CD14-positive monocyte (primary cell): ENCODE measurements around the gene UBXN6. TPM values are rescaled to one million over a fixed set of nuclear protein-coding genes. Genes with fewer than 3 reads are reported as not detected.

Experiments used
- DNase-seq, 3 donors: peaks; one replicate each; pipeline ENCODE4 v3.0.0-alpha.2; 2011 to 2022
- H2AFZ ChIP-seq: 2 replicates; pipeline ENCODE4 v1.6.0; 2012; ENCODE audit warnings: mild to moderate bottlenecking, low read depth, low read length, inconsistent platforms; ENCODE audit not compliant: insufficient read depth, poor library complexity, severe bottlenecking
- H3K27ac ChIP-seq, 2 donors: 1 replicate in 1 of 2; 2 replicates in 1 of 2; pipeline ENCODE4 v1.5.1; 2012 to 2013; ENCODE audit warnings: low read length in 2 of 2, control low read depth in 1 of 2, inconsistent platforms in 1 of 2, low read depth in 1 of 2, mild to moderate bottlenecking in 1 of 2
- H3K27me3 ChIP-seq, 2 donors: one replicate each; pipeline versions ENCODE4 v1.6.0 to v1.6.1; 2011 to 2013; ENCODE audit warnings: low read length in 2 of 2; ENCODE audit not compliant: control insufficient read depth in 2 of 2, insufficient read depth in 2 of 2
- H3K36me3 ChIP-seq, 2 donors: replicated peaks in 1 of 2; 1 replicate in 1 of 2; 2 replicates in 1 of 2; pipeline versions ENCODE4 v1.5.1 to v1.6.1; 2012 to 2013; ENCODE audit warnings: low read length in 2 of 2, control low read depth in 1 of 2, inconsistent platforms in 1 of 2, mild to moderate bottlenecking in 1 of 2; ENCODE audit not compliant: insufficient read depth in 2 of 2, control insufficient read depth in 1 of 2
- H3K4me1 ChIP-seq, 2 donors: 1 replicate in 1 of 2; 2 replicates in 1 of 2; pipeline versions ENCODE4 v1.5.1 to v1.6.1; 2012 to 2013; ENCODE audit warnings: low read length in 2 of 2, control low read depth in 1 of 2, inconsistent platforms in 1 of 2, mild to moderate bottlenecking in 1 of 2, moderate library complexity in 1 of 2; ENCODE audit not compliant: insufficient read depth in 2 of 2, control insufficient read depth in 1 of 2
- H3K4me2 ChIP-seq: replicated peaks from 2 replicates; pipeline ENCODE3; 2012; ENCODE audit warnings: low read length, moderate library complexity, mild to moderate bottlenecking; ENCODE audit not compliant: poor library complexity, severe bottlenecking; ENCODE audit errors: extremely low read depth
- H3K4me3 ChIP-seq, 3 experiments: fragments of 200-600 bp in 1 of 3; sonication (generic) in 1 of 3; replicated peaks in 1 of 3; 1 replicate in 2 of 3; 2 replicates in 1 of 3; pipeline ENCODE4 v1.5.1; 2011 to 2013; ENCODE audit warnings: low read length in 3 of 3, mild to moderate bottlenecking in 3 of 3, control low read depth in 2 of 3, low read depth in 2 of 3, inconsistent platforms in 1 of 3, moderate library complexity in 1 of 3
- H3K79me2 ChIP-seq: 2 replicates; pipeline ENCODE4 v1.6.0; 2012; ENCODE audit warnings: mild to moderate bottlenecking, control low read depth, inconsistent platforms, low read length, moderate library complexity; ENCODE audit not compliant: insufficient read depth
- H3K9ac ChIP-seq: 2 replicates; pipeline ENCODE4 v1.6.0; 2017; ENCODE audit warnings: low read length, mild to moderate bottlenecking; ENCODE audit not compliant: insufficient read depth, poor library complexity, severe bottlenecking
- H3K9me3 ChIP-seq, 2 donors: replicated peaks in 1 of 2; 1 replicate in 1 of 2; 2 replicates in 1 of 2; pipeline versions ENCODE4 v1.5.1 to v1.6.1; 2012 to 2013; ENCODE audit warnings: low read length in 2 of 2, control low read depth in 1 of 2; ENCODE audit not compliant: control insufficient read depth in 1 of 2, insufficient read depth in 1 of 2
- H4K20me1 ChIP-seq: 2 replicates; pipeline ENCODE4 v1.6.0; 2012; ENCODE audit warnings: mild to moderate bottlenecking, low read length, control low read depth, moderate library complexity; ENCODE audit not compliant: insufficient read depth
- H3K27ac Mint-ChIP-seq, 7 donors: one replicate each; pipeline ENCODE4 v1.8.0; 2020; ENCODE audit warnings: mild to moderate bottlenecking in 7 of 7, mixed read lengths in 7 of 7, moderate library complexity in 6 of 7, inconsistent platforms in 2 of 7
- H3K27me3 Mint-ChIP-seq, 3 donors: one replicate each; pipeline ENCODE4 v1.8.0; 2021 to 2022; ENCODE audit warnings: low read depth in 3 of 3, mild to moderate bottlenecking in 3 of 3, mixed read lengths in 3 of 3, moderate library complexity in 3 of 3, inconsistent platforms in 1 of 3
- H3K36me3 Mint-ChIP-seq, 2 donors: one replicate each; pipeline ENCODE4 v1.8.0; 2020; ENCODE audit warnings: mixed read lengths in 2 of 2, inconsistent platforms in 1 of 2, mild to moderate bottlenecking in 1 of 2
- H3K4me1 Mint-ChIP-seq: one replicate; pipeline ENCODE4 v1.8.0; 2020; ENCODE audit warnings: mild to moderate bottlenecking, mixed read lengths
- H3K4me3 Mint-ChIP-seq, 2 donors: one replicate each; pipeline ENCODE4 v1.8.0; 2020; ENCODE audit warnings: mild to moderate bottlenecking in 2 of 2, mixed read lengths in 2 of 2, moderate library complexity in 1 of 2
- H3K9me3 Mint-ChIP-seq, 7 donors: one replicate each; pipeline ENCODE4 v1.8.0; 2020 to 2022; ENCODE audit warnings: mixed read lengths in 7 of 7, mild to moderate bottlenecking in 6 of 7, moderate library complexity in 6 of 7, inconsistent platforms in 2 of 7
- CTCF ChIP-seq: fragments of 200-600 bp; IDR thresholded peaks from one replicate; pipeline ENCODE4 v1.8.0; 2022; ENCODE audit warnings: antibody characterized with exemption, mild to moderate bottlenecking
- WGBS: methylation state at CpG from one replicate; pipeline ENCODE4 v1.1.5; 2013; ENCODE audit warnings: missing lambda C conversion rate; ENCODE audit not compliant: insufficient coverage; 5-methylcytosine and 5-hydroxymethylcytosine counted together
- intact Hi-C, 2 donors: fragments of 100-400 bp; cut with micrococcal nuclease; formaldehyde crosslinking; loops; one replicate each; pipeline versions ENCODE4 v1.15.0 to v1.15.1; 2023
- polyA plus RNA-seq, 3 donors: library from polyadenylated mRNA; depleted of rRNA in 1 of 3; unstranded in 2 of 3; stranded (reverse) in 1 of 3; fragments of 300-500 nt in 2 of 3; fragments of >200 nt in 1 of 3; fragmentation: Illumina TruSeq in 2 of 3; gene quantifications; 1 replicate in 2 of 3; 2 replicates in 1 of 3; pipeline ENCODE4 v1.2.3, GENCODE V29; 2012 to 2021

The UBXN6 gene
- polyA plus RNA-seq, 3 donors: 3.8 to 64.5 (median 5.4) TPM

GRCh38 chr19:4447327-4448146 is 10.1 kb downstream of the UBXN6 start:
- Mint-ChIP-seq H3K9me3 (no peaks in the 10 kb centered on the region), H3K36me3 (peaks cover 61 to 86% of the 10 kb centered on the region in 2 donors), H3K27me3 (peaks cover 0 to 4% (median 0%) of the 10 kb centered on the region in 3 donors), H3K27ac (peak overlapping the region in 2 of 7 donors; percentile 20 to 30), H3K4me1 (no peaks in the 10 kb centered on the region), H3K4me3 (no peak overlapping the region)
- no peak for DNase-seq
- H2AFZ ChIP-seq: no peak overlapping the region
- 96% methylated on average over 17 of the region's 28 CpGs for WGBS
- peaks cover 65% of the 10 kb centered on the region for H4K20me1 ChIP-seq
- H3K9ac ChIP-seq: no peak overlapping the region
- intact Hi-C loops: no loop called here
- H3K27ac ChIP-seq: no peak overlapping the region
- H3K4me2 ChIP-seq: no peak overlapping the region
- H3K4me3 ChIP-seq: no peak overlapping the region
- H3K4me1 ChIP-seq: no peaks in the 10 kb centered on the region
- H3K27me3 ChIP-seq: no peaks in the 10 kb centered on the region
- no peak for TF ChIP-seq CTCF
- no peaks in the 10 kb centered on the region for H3K79me2 ChIP-seq
- H3K9me3 ChIP-seq: no peaks in the 10 kb centered on the region
- H3K36me3 ChIP-seq: peaks cover 74 to 90% of the 10 kb centered on the region in 2 donors

DNA sequence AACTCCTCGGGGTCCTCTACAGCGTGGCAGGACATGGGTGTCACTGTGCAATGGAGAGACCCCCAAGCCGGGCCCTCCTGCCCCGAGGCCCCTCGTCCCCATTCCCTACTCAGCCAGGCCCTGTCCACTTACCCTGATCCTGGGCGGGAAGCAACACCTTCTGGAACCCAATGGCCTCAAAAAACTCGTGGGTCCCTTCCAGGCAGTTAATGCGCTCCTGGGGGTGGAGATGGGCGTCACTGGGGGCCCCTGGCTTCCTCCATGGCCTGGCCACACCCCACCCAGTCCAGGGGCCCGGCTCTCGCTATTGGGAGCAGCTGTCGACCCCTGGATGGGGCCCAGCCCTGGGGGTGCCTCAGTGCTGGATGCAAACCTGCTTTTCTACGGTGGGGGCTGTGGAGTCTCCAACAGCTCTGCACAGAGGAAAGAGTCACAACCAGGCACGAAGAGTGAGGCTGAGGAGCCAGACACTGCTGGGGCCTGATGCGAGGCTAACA is 10.8 kb downstream of the UBXN6 start:
- H3K4me3 Mint-ChIP-seq: no peak overlapping the region

More for the DNA sequence above, 10.8 kb downstream of the UBXN6 start:
- H3K4me1 Mint-ChIP-seq: peaks cover 3% of the 10 kb centered on the region
- H3K9me3 ChIP-seq: no peaks in the 10 kb centered on the region
- peaks cover 0 to 4% (median 0%) of the 10 kb centered on the region in 3 donors for H3K27me3 Mint-ChIP-seq
- no peaks in the 10 kb centered on the region for H3K4me1 ChIP-seq
- H3K36me3 Mint-ChIP-seq: peaks cover 56 to 86% of the 10 kb centered on the region in 2 donors
- DNase-seq: no peak
- H3K36me3 ChIP-seq: peaks cover 66 to 82% of the 10 kb centered on the region in 2 donors
- peak overlapping the region in 1 of 7 donors; percentile 43 for H3K27ac Mint-ChIP-seq
- no peak overlapping the region for H3K4me3 ChIP-seq
- no peaks in the 10 kb centered on the region for H3K27me3 ChIP-seq
- H3K9me3 Mint-ChIP-seq: no peaks in the 10 kb centered on the region
- TF ChIP-seq CTCF: no peak
- no peak overlapping the region for H2AFZ ChIP-seq
- H3K9ac ChIP-seq: no peak overlapping the region
- H3K27ac ChIP-seq: no peak overlapping the region
- H3K79me2 ChIP-seq: no peaks in the 10 kb centered on the region
- WGBS: 84% methylated on average over 13 of the region's 15 CpGs
- peaks cover 58% of the 10 kb centered on the region for H4K20me1 ChIP-seq
- intact Hi-C loops: no loop called here
- no peak overlapping the region for H3K4me2 ChIP-seq
